ENCODE results near the gene DUOXA2. TPM values are rescaled to one million over a fixed set of nuclear protein-coding genes. Genes with fewer than 3 reads are reported as not detected.
A peak's percentile ranks its signal among the peaks of the same experiment; 100 is the strongest.

DUOXA2 gene
- total RNA-seq, 1 donor from 2014 or later, result 0.32 TPM

DNA sequence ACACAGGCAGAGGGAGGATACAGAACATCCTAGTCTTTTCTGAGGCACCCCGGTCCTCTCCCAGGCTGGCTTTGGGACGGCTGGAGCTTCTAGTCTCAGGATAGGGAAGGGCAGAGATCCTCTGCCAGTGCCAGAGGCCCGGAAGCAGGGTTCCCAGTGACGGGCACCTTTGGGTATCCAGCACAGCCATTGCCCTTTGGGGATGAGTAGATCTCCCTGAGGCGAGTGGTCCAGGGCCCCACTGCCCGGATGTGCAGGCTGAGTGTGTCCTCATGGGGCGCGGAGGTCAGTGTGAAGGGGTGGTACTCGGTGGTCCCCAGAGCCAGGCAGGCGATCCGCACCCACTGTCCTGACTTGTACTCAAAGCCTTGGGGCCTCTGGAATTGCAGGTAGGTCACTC, 18.5 kb upstream of the DUOXA2 start:
- H3K27me3 ChIP-seq, result no peaks in the 10 kb centered on the region
- no peaks in the 10 kb centered on the region for H3K4me1 ChIP-seq
- no peak for TF ChIP-seq CTCF (IDR thresholded peaks at IDR 0.05)
- intact Hi-C loops (cut with DNase I), result no loop called here
- no peaks in the 10 kb centered on the region for H3K36me3 ChIP-seq
- H3K4me3 ChIP-seq, result no peak overlapping the region
- H3K9me3 ChIP-seq, result no peaks in the 10 kb centered on the region
- H3K27ac ChIP-seq, result no peak overlapping the region
- peak in 1 of 2 donors; percentile 61 for DNase-seq (ENCODE audit: low spot score in 2 of 2)

DNA sequence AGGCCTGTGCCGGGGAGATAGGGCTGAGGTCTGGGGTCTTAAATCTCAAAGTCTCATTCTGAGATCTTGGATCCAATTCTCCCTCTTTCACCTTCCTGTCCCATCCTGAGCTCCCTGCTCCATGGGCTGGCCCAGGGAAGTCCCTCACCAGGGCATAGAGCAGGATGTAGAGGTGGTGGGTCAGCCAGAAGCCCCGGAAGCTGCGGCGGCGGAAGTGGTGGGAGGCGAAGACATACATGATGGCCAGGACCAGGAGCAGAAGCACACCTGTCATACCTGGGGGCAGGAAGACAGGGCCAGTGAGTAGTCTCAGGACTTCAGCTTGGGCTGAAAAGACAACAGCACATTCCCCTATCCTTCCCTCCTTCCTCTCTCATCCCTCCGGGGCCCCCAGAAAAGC, 16.7 kb upstream of the DUOXA2 start:
- Histone ChIP-seq H3K4me3 (no peak overlapping the region), H3K27me3 (no peaks in the 10 kb centered on the region), H3K4me1 (no peaks in the 10 kb centered on the region), H3K36me3 (no peaks in the 10 kb centered on the region), H3K9me3 (no peaks in the 10 kb centered on the region), H3K27ac (no peak overlapping the region)
- DNase-seq (ENCODE audit: low spot score in 2 of 2), result peak in 1 of 2 donors; percentile 25
- intact Hi-C loops (cut with DNase I), result no loop called here
- no peak for TF ChIP-seq CTCF (IDR thresholded peaks at IDR 0.05)

- no peaks in the 10 kb centered on the region for H3K9me3 ChIP-seq
- TF ChIP-seq CTCF (IDR thresholded peaks at IDR 0.05), result no peak
- H3K27ac ChIP-seq, result no peak overlapping the region
- H3K4me1 ChIP-seq, result no peaks in the 10 kb centered on the region
- peak in 1 of 2 donors; percentile 39 for DNase-seq (ENCODE audit: low spot score in 2 of 2)
- H3K4me3 ChIP-seq, result no peak overlapping the region
- H3K36me3 ChIP-seq, result no peaks in the 10 kb centered on the region
- H3K27me3 ChIP-seq, result no peaks in the 10 kb centered on the region
- intact Hi-C loops (cut with DNase I), result no loop called here
These were observed 14.5 kb upstream of the DUOXA2 start for GRCh38 chr15:45099549-45100165.

GRCh38 chr15:45100884-45101625, 13.1 kb upstream of the DUOXA2 start:
- intact Hi-C loops (cut with DNase I), result no loop called here
- Histone ChIP-seq H3K27ac (no peak overlapping the region), H3K27me3 (no peaks in the 10 kb centered on the region), H3K4me3 (no peak overlapping the region), H3K4me1 (no peaks in the 10 kb centered on the region), H3K9me3 (no peaks in the 10 kb centered on the region), H3K36me3 (no peaks in the 10 kb centered on the region)
- no peak for TF ChIP-seq CTCF (IDR thresholded peaks at IDR 0.05)
- peak in 1 of 2 donors; percentile 34 for DNase-seq (ENCODE audit: low spot score in 2 of 2)

DNA sequence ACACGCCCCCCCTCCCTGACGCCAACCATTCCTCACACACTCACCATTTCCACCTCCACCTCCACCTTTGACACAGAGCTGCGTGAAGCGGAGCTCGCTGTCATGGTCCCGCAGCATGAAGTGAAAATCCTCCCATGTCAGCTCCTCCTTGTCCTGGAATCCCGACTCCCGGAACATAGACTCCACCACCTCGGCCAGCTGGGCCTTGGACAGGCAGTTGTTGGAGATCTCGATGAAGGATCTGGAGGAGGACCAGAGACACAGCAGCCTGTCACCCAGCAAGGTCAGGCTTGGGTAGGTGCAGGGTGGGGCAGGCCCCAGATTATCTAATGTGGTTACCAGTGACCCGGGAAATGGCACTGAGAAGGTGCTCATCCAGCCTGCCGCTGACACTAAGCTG, 12.4 kb upstream of the DUOXA2 start:
- no peaks in the 10 kb centered on the region for H3K4me1 ChIP-seq
- intact Hi-C loops (cut with DNase I), result no loop called here
- H3K9me3 ChIP-seq, result no peaks in the 10 kb centered on the region
- H3K36me3 ChIP-seq, result no peaks in the 10 kb centered on the region
- H3K27me3 ChIP-seq, result no peaks in the 10 kb centered on the region
- no peak for TF ChIP-seq CTCF (IDR thresholded peaks at IDR 0.05)
- DNase-seq (ENCODE audit: low spot score in 2 of 2), result peak in 1 of 2 donors; percentile 45
- no peak overlapping the region for H3K27ac ChIP-seq
- no peak overlapping the region for H3K4me3 ChIP-seq

Measured in ascending aorta (tissue), 2 donors.